Osteocyte (in vitro differentiated cells): ENCODE results near the gene DCXR. TPM values are rescaled to one million over a fixed set of nuclear protein-coding genes. Genes with fewer than 3 reads are reported as not detected.

Experiments used
- DNase-seq: peaks from one replicate; pipeline ENCODE4 v3.0.0; 2021; ENCODE audit warnings: mixed read lengths; ENCODE audit not compliant: unreplicated experiment; ENCODE audit errors: extremely low spot score
- H3K27ac Mint-ChIP-seq: one replicate; pipeline ENCODE4 v1.8.0; 2021; ENCODE audit warnings: mild to moderate bottlenecking, mixed read lengths; ENCODE audit not compliant: unreplicated experiment
- H3K27me3 Mint-ChIP-seq: one replicate; pipeline ENCODE4 v1.8.0; 2021; ENCODE audit warnings: mixed read lengths; ENCODE audit not compliant: unreplicated experiment
- H3K36me3 Mint-ChIP-seq: one replicate; pipeline ENCODE4 v1.8.0; 2021; ENCODE audit warnings: mixed read lengths; ENCODE audit not compliant: unreplicated experiment
- H3K4me1 Mint-ChIP-seq: one replicate; pipeline ENCODE4 v1.8.0; 2021; ENCODE audit warnings: mixed read lengths; ENCODE audit not compliant: unreplicated experiment
- H3K4me3 Mint-ChIP-seq: one replicate; pipeline ENCODE4 v1.8.0; 2021; ENCODE audit warnings: mild to moderate bottlenecking, moderate library complexity, mixed read lengths; ENCODE audit not compliant: unreplicated experiment
- H3K9me3 Mint-ChIP-seq: one replicate; pipeline ENCODE4 v1.8.0; 2021; ENCODE audit warnings: mixed read lengths; ENCODE audit not compliant: unreplicated experiment
- CTCF ChIP-seq: fragments of 200-600 bp; sonication (generic); IDR thresholded peaks from 2 replicates; pipeline ENCODE4 v1.5.0; 2021; ENCODE audit warnings: antibody characterized with exemption, mild to moderate bottlenecking, moderate library complexity
- total RNA-seq: library from RNA; stranded (reverse); gene quantifications from 2 replicates; pipeline ENCODE4 v1.2.1, GENCODE V29; 2021

DCXR gene
- total RNA-seq, 1 donor from 2014 or later = 69.0 TPM

- Mint-ChIP-seq H3K4me3 (no peak overlapping the region), H3K27ac (no peak overlapping the region), H3K4me1 (peaks cover 12% of the 10 kb centered on the region), H3K27me3 (no peaks in the 10 kb centered on the region), H3K36me3 (peaks cover 13% of the 10 kb centered on the region), H3K9me3 (no peaks in the 10 kb centered on the region)
- TF ChIP-seq CTCF = no peak
- no peak for DNase-seq
These were observed 10.5 kb upstream of the DCXR start for GRCh38 chr17:82047914-82048570.

GRCh38 chr17:82047379-82047778 is 9.9 kb upstream of the DCXR start:
- no peak for DNase-seq
- Mint-ChIP-seq H3K4me1 (peaks cover 8% of the 10 kb centered on the region), H3K27ac (no peak overlapping the region), H3K36me3 (peaks cover 13% of the 10 kb centered on the region), H3K9me3 (no peaks in the 10 kb centered on the region), H3K4me3 (no peak overlapping the region), H3K27me3 (no peaks in the 10 kb centered on the region)
- TF ChIP-seq CTCF = no peak

- H3K36me3 Mint-ChIP-seq = peaks cover 13% of the 10 kb centered on the region
- no peak for TF ChIP-seq CTCF
- no peak overlapping the region for H3K4me3 Mint-ChIP-seq
- H3K4me1 Mint-ChIP-seq = peaks cover 8% of the 10 kb centered on the region
- H3K27me3 Mint-ChIP-seq = no peaks in the 10 kb centered on the region
- no peak overlapping the region for H3K27ac Mint-ChIP-seq
- no peaks in the 10 kb centered on the region for H3K9me3 Mint-ChIP-seq
- DNase-seq = no peak
These were observed 9.4 kb upstream of the DCXR start for GRCh38 chr17:82046903-82047302.

GRCh38 chr17:82045936-82046484 is 8.5 kb upstream of the DCXR start:
- H3K4me3 Mint-ChIP-seq = no peak overlapping the region
- no peak for TF ChIP-seq CTCF
- H3K27ac Mint-ChIP-seq = no peak overlapping the region
- peaks cover 13% of the 10 kb centered on the region for H3K36me3 Mint-ChIP-seq
- H3K9me3 Mint-ChIP-seq = no peaks in the 10 kb centered on the region
- H3K27me3 Mint-ChIP-seq = no peaks in the 10 kb centered on the region
- DNase-seq = no peak
- H3K4me1 Mint-ChIP-seq = peaks cover 13% of the 10 kb centered on the region

GRCh38 chr17:82043507-82043906 is 6.0 kb upstream of the DCXR start:
- Mint-ChIP-seq H3K36me3 (peaks cover 9% of the 10 kb centered on the region), H3K4me1 (peaks cover 5% of the 10 kb centered on the region), H3K27me3 (no peaks in the 10 kb centered on the region), H3K9me3 (no peaks in the 10 kb centered on the region), H3K4me3 (no peak overlapping the region), H3K27ac (no peak overlapping the region)
- no peak for TF ChIP-seq CTCF
- no peak for DNase-seq
